HT-29 (cell line): Measurements from ENCODE around the gene FAM98C. TPM values are rescaled to one million over a fixed set of nuclear protein-coding genes. Genes with fewer than 3 reads are reported as not detected.
A peak's percentile ranks its signal among the peaks of the same experiment; 100 is the strongest.
"Not testable (repeated sequence)": the region's sequence is repeated elsewhere in the genome, so short reads cannot be mapped to it uniquely, and the experiment has no call there.

ENCODE experiments used
- DNase-seq: peaks from one replicate; pipeline ENCODE4 v3.0.0-alpha.2; 2015; ENCODE audit warnings: low spot score
- total RNA-seq: library from RNA; depleted of rRNA; stranded (reverse); fragments of >200 nt; shearing (Covaris generic); gene quantifications from 2 replicates; pipeline ENCODE4 v1.2.3, GENCODE V29; 2014; rRNA removed

FAM98C gene
- total RNA-seq: 46.6 and 49.5 TPM in 2 replicates

GRCh38 chr19:38402967-38403674 lies at the start of gene FAM98C:
TSS of gene FAM98C (plus strand) at chr19:38403093. CDS start at chr19:38403154, 61 bp downstream.
- DNase-seq: peak; percentile 100

- DNase-seq: no peak
Observed at GRCh38 chr19:38355728-38356725, 46.9 kb upstream of the FAM98C start.

- DNase-seq: no peak
Observed at GRCh38 chr19:38358071-38358470, 44.8 kb upstream of the FAM98C start.

GRCh38 chr19:38359242-38360021 lies 43.5 kb upstream of the FAM98C start:
- DNase-seq: no peak

DNA sequence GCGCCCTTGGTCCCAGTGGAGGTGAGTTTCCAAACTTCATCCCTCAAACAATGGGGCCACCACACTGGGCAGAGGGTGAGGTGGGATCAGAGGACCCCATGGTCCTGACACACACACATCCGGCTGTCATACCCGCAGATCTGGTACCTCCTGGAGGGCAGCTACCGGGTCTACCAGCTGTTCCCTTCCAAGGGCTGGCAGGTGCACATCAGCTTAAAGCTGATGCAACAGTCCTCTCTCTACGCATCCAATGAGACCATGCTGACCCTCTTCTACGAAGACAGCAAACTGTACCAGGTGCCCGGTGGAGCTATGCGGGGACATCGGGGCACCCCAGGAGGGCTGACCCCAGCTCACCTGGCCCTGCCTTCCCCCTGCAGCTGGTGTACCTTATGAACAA lies 42.5 kb upstream of the FAM98C start:
- no peak for DNase-seq

DNA sequence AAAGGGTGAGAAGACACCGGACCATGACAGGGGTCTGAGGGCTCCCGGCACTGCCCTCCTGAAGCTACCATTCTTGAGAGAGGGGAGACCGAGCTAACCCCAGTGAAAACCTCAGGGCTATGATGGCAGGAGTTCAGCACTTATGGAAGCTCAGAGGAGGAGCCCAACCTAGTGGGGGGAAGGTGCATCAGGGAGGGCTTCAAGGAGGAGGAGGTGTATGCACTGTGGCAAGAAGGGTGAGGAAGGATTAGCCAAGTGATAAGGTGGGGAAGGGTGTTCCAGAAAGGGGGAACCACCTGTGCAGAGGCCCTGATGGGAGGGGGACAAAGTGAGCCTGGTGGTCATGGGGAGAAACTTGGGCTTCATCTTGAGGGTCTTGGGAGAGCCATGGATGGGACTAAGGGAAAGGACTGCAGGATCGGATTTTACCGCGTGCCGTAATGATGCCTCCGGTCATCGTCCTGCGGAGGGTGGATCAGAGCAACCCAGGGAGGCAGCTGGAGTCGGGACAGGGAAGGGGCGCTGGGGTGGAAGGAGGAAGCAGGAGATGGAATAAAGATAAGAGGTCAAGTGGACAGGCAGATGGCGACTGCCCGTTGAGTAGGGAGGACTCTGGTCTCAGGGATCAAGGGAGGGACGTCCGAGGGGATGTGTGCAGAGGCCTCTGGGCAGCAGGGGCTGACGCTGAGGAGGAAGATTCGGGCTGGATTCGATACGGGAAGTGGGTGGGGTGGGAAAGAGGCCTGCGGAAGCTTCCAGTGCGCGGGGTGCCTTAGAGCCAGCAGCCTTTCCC lies 41.9 kb upstream of the FAM98C start:
- no peak for DNase-seq

GRCh38 chr19:38361633-38362075 lies 41.2 kb upstream of the FAM98C start:
- DNase-seq: peak; percentile 77

DNA sequence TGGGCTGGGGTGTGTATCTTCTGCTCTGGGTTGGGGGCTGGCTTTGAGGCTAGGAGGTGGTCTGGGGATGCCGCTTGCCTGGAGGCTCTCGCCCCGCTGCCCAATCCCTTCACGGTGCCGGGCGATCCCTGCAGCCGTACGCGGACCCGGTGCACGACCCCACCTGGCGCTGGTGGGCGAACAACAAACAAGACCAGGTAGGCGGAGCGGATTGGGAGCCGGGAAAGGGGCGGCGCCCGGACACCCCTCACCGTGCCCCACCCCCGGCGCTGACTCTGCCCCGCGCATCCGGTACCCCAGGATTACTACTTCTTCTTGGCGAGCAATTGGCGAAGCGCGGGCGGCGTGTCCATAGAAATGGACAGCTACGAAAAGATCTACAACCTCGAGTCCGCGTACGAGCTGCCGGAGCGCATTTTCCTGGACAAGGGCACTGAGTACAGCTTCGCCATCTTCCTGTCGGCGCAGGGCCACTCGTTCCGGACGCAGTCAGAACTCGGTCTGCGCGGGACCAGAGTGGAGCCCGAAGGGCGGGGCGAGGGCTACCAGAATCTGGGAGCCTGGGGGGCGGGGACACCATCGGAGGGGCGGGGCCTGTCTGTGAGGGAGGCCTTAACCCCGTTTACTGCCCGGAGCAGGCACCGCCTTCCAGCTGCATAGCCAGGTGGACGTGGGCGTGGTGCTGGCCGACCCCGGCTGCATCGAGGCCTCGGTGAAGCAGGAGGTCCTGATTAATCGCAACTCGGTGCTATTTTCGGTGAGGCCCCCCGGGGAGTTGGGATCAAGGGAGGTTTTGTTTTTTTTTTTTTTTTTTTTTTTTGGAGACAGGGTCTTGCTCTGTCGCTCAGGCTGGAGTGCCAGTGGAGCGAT lies 40.6 kb upstream of the FAM98C start:
- peak; percentile 92 for DNase-seq

- not testable (repeated sequence) for DNase-seq
Observed at GRCh38 chr19:38362946-38363688, 39.8 kb upstream of the FAM98C start.

GRCh38 chr19:38367041-38367440 lies 35.9 kb upstream of the FAM98C start:
- no peak for DNase-seq

DNA sequence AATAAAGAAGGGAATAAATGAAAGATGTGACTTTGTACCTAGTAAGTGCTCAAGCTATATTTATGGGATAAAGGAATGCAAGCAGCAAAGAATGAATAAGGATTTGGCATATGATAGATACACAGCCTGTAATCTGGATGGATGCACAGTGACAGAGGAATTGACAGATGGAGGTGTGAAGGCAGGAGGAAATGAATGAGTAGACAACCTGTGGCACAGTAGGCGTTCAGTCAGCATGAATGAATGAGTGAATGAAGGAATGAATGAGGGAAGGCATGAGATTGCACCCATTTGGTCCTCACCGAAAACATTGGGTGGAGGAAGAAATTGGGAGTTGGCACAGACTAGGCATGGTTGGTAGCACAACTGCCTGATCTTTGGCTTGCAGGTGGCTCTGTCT lies 33.3 kb upstream of the FAM98C start:
- no peak for DNase-seq

DNA sequence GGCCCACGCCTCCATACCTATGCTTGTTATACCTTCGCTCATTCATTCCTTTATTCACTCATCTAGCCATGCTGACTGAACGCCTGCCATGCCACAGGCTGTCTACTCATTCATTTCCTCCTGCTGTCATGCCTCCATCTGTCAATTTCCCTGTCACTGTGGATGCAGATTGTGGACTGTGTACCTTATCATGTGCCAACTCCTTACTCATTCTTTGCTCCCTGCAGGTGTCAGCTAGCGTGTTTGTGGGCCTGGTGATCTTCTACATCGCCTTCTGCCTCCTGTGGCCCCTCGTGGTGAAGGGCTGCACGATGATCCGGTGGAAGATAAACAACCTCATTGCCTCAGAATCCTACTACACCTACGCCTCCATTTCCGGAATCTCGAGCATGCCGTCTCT lies 32.6 kb upstream of the FAM98C start:
- no peak for DNase-seq

- DNase-seq: no peak
Observed at GRCh38 chr19:38371081-38371480, 31.8 kb upstream of the FAM98C start.

DNA sequence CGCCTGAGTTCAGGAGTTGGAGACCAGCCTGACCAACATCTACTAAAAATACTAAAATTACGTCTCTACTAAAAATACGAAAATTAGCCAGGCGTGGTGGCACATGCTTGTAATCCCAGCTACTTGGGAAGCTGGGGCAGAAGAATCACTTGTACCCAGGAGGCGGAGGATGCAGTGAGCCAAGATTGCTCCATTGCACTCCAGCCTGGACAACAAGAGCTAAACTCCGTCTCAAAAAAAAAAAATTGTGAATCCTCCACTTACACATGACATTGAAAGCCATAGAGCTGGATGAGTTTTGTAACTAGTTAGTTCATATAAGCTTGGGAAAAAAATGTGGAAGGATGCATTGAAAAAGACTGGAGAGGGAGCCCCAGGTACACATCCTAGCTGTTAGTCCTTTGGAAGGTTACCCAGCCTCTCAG lies 29.0 kb upstream of the FAM98C start:
- DNase-seq: no peak

DNA sequence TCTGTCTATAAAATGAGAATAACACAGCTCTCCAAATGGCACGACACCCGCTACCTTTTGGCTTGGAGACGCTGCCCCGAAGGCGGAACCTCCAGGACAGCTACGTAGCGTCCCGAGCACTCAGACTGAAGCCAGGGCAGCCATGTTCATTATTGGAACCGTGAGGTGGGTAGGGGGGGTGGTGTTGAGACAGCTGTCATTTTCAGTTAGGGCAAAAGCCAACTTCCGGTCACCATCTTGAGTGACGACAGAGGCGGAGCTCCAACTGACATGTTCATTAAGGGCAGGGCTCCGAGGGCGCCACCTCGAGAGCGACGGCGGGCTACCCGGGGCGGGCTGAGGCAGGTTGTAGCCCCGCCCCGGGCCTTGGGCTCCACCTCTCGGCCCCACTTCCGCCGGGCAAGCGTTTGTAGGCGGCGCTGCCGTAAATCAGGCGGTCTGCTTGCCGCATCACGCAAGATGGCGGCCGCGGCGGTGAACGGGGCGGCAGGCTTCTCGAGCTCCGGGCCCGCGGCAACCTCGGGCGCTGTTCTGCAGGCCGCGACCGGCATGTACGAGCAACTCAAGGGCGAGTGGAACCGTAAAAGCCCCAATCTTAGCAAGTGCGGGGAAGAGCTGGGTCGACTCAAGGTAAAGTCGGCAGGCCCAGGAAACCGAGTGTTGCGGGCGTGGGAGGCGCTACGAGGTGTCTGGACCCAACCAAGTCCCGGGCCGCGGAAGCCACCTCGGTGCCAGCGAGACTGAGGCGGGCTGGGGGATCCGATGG lies 28.4 kb upstream of the FAM98C start, which contains the start of gene PSMD8:
Gene PSMD8 (plus strand): TSS at position 240 of the 766 bp plus-strand sequence. CDS start 31 bp downstream, at position 271.
- DNase-seq: peak; percentile 100

- DNase-seq: peak; percentile 48
Observed at GRCh38 chr19:38375098-38375493, 27.8 kb upstream of the FAM98C start.

DNA sequence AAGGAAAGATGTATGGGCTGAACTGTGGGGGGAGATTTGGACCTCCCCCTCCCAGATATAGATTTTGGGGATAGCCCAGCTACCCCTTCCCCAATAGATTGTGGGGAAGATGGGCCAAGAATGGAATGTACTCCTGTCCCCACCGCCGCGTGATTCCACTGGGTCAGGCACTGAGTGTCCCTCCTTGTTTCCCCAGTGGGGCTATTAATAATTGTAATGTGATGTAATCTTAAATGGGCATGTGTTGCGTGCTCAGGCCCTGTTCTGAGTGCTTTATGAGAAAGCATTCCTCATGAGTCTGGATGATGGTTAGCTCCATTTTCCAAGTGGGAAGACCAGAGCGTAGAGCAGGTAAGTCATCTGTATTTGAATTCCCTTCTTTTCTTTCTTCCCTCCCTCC lies 27.1 kb upstream of the FAM98C start:
- no peak for DNase-seq

DNA sequence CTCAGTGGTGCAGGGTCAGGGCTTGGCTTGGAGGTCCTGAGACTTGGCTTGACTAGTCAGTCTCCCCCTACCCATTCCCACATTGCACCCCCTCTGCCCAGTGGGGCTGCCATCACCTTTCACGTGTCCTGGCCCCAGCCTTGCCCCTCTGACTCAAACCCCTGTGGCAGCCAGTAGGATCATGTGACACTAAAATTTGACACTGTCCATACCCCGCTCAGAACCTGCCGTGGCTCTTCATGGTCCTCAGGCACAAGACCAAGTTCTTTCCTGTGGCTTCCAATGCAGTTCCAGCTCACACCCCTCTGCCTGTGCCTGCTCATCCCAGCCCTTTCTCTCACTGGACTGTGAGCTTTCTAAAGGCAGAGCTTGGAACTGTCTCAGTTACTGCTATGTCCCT lies 26.3 kb upstream of the FAM98C start:
- no peak for DNase-seq
